GM12892 (cell line): ENCODE data around the gene ANKS1B.

ENCODE experiments used
- POLR2A ChIP-seq: IDR thresholded peaks from 2 replicates; pipeline ENCODE4 v1.6.1; 2011; ENCODE audit warnings: low read depth, low read length, control low read depth
- POLR2AphosphoS5 ChIP-seq: IDR thresholded peaks from 2 replicates; pipeline ENCODE4 v1.6.1; 2011; ENCODE audit warnings: low read depth, low read length, control low read depth
- TAF1 ChIP-seq: IDR thresholded peaks from 2 replicates; pipeline ENCODE4 v1.6.1; 2011; ENCODE audit warnings: low read depth, mild to moderate bottlenecking, control low read depth, low read length, borderline replicate concordance

GRCh38 chr12:98721204-98721702 is 1263.5 kb downstream of the ANKS1B start:
- TF ChIP-seq POLR2A (no peak), TAF1 (no peak), POLR2AphosphoS5 (no peak)
